ENCODE results near the gene SHISA5. TPM values are rescaled to one million over a fixed set of nuclear protein-coding genes. Genes with fewer than 3 reads are reported as not detected.

Gene SHISA5
- total and polyA plus RNA-seq, 10 of the 15 experiments (the other 5 are each of a cell fraction or from before 2014, with no cell fraction given): 17.1 to 148 (median 67.3) TPM

GRCh38 chr3:48431224-48432029 lies 72.5 kb downstream of the SHISA5 start:
- H3K27ac ChIP-seq (ENCODE audit: control insufficient read depth, insufficient read depth): peak overlapping the region; percentile 54; the same call in 1 of the 2 replicates
- H3K4me1 ChIP-seq (ENCODE audit: control insufficient read depth, insufficient read depth, low read length): peaks cover 25% of the 10 kb centered on the region
- WGBS (ENCODE audit: insufficient coverage, insufficient replicate concordance, low lambda C conversion rate, missing lambda C conversion rate): 81% methylated on average over 8 of the region's 8 CpGs
- no TSS peak for BruUV-seq (replicated peaks)
- H4K20me1 ChIP-seq (ENCODE audit: control insufficient read depth, insufficient read depth): no peaks in the 10 kb centered on the region
- H3K79me2 ChIP-seq (ENCODE audit: control insufficient read depth, insufficient read depth, low read length): no peaks in the 10 kb centered on the region; the same call in 1 of the 2 replicates
- H3K4me3 ChIP-seq: no peak overlapping the region
- ChIA-PET CTCF (interaction anchor here (0.8 to 12.5 kb wide), 3 partner anchors 23 to 159 kb away, joined by 3 to 757 read pairs (median 28); no protein-coding TSS in a partner anchor), RAD21 (ENCODE audit: unreplicated experiment) (no interaction called here), SMC1A (ENCODE audit: uncharacterized antibody, unreplicated experiment) (interaction anchor here (1.2 to 11.5 kb wide), 2 partner anchors 24 to 30 kb away, joined by 4 to 287 read pairs; no protein-coding TSS in a partner anchor), POLR2A (no interaction called here)
- H2AFZ ChIP-seq (ENCODE audit: control insufficient read depth, low read depth, low read length): no peak overlapping the region
- no peaks in the 10 kb centered on the region for H3K27me3 ChIP-seq (replicated peaks in 1 of 2; ENCODE audit: control insufficient read depth in 2 of 2, insufficient read depth in 2 of 2, low read length in 1 of 2)
- in situ Hi-C loops (cut with MboI) (no loop called here), intact Hi-C loops (cut with micrococcal nuclease; ENCODE audit: unreplicated experiment) (no loop called here)
- H3K9me3 ChIP-seq (replicated peaks; ENCODE audit: control insufficient read depth, insufficient read depth, low read length): no peaks in the 10 kb centered on the region
- no peak for DNase-seq (ENCODE audit: low read depth, low spot score)
- no peak for ATAC-seq
- H3K9ac ChIP-seq (ENCODE audit: control insufficient read depth, insufficient read depth, low read length): no peak overlapping the region
- H3K4me2 ChIP-seq (ENCODE audit: control insufficient read depth, insufficient read depth): no peak overlapping the region
- no peak for FAIRE-seq
- H3K36me3 ChIP-seq (ENCODE audit: control insufficient read depth in 2 of 2, insufficient read depth in 2 of 2, low read length in 1 of 2): peaks cover 2 to 16% of the 10 kb centered on the region in 2 experiments; a peak in 2 of 4 replicates
- TF ChIP-seq RCOR1 (conservative IDR thresholded peaks at IDR 0.05; ENCODE audit: low read depth, low read length) (no peak), PAX5 (IDR thresholded peaks at IDR 0.05; ENCODE audit: borderline replicate concordance, low read depth, low read length) (no peak), POLR2AphosphoS2 (IDR thresholded peaks at IDR 0.05; ENCODE audit: low read depth, low read length) (no peak), IRF4 (IDR thresholded peaks at IDR 0.05; ENCODE audit: low read depth, low read length) (no peak), BCL3 (IDR thresholded peaks at IDR 0.05; ENCODE audit: borderline replicate concordance, insufficient read depth, low read depth, low read length, poor library complexity, severe bottlenecking) (no peak), FOS (IDR thresholded peaks at IDR 0.05; ENCODE audit: borderline replicate concordance, extremely low read depth, insufficient read length) (no peak), JUND (IDR thresholded peaks at IDR 0.05; ENCODE audit: low read depth, low read length) (no peak), SUZ12 (IDR thresholded peaks at IDR 0.05; ENCODE audit: unreplicated experiment) (no peak), ASH2L (IDR thresholded peaks at IDR 0.05; ENCODE audit: borderline replicate concordance, low read depth) (no peak), EGR1 (IDR thresholded peaks at IDR 0.05; ENCODE audit: borderline replicate concordance in 1 of 2, low read depth in 2 of 2, low read length in 2 of 2) (no peak), TCF3 (IDR thresholded peaks at IDR 0.05; ENCODE audit: borderline replicate concordance, insufficient read depth, low read depth, low read length) (no peak), CBX5 (IDR thresholded peaks at IDR 0.05; ENCODE audit: low read depth) (no peak), BMI1 (IDR thresholded peaks at IDR 0.05; ENCODE audit: borderline replicate concordance) (no peak), NFYA (IDR thresholded peaks at IDR 0.05; ENCODE audit: borderline replicate concordance, low read depth, low read length) (no peak), SIN3A (IDR thresholded peaks at IDR 0.05; ENCODE audit: low read depth, low read length) (no peak), ZBTB40 (IDR thresholded peaks at IDR 0.05; ENCODE audit: borderline replicate concordance) (no peak), PML (IDR thresholded peaks at IDR 0.05; ENCODE audit: low read length) (no peak), YY1 (IDR thresholded peaks at IDR 0.05; ENCODE audit: low read depth, low read length) (no peak)
